HL-60 (cell line): ENCODE data around the gene TESK2.

Experiments used
- DNase-seq, 2 experiments: peaks; one replicate each; pipeline ENCODE4 v3.0.0-alpha.2; 2010 to 2020; ENCODE audit warnings: low read depth in 1 of 2, low spot score in 1 of 2
- H3K27ac ChIP-seq: fragments of 250-450 bp; sonication (Bioruptor Pico); replicated peaks from 2 replicates; pipeline ENCODE4 v1.5.1; 2020; ENCODE audit warnings: mild to moderate bottlenecking, moderate library complexity
- H3K27me3 ChIP-seq: fragments of 250-450 bp; sonication (Bioruptor Pico); 2 replicates; pipeline ENCODE4 v1.5.1; 2021; ENCODE audit warnings: mild to moderate bottlenecking, moderate library complexity; ENCODE audit not compliant: insufficient read depth, poor library complexity, severe bottlenecking
- H3K4me3 ChIP-seq: replicated peaks from 2 replicates; pipeline ENCODE4 v1.5.1; 2011; ENCODE audit warnings: mild to moderate bottlenecking, control low read depth, low read length; ENCODE audit not compliant: insufficient read depth
- GABPA ChIP-seq: IDR thresholded peaks from 2 replicates; pipeline ENCODE4 v1.6.1; 2012; ENCODE audit warnings: low read depth
- POLR2AphosphoS5 ChIP-seq: IDR thresholded peaks from 2 replicates; pipeline ENCODE4 v1.6.1; 2012; ENCODE audit warnings: low read depth
- SPI1 ChIP-seq: IDR thresholded peaks from 2 replicates; pipeline ENCODE4 v1.6.1; 2012; ENCODE audit warnings: low read depth, mild to moderate bottlenecking, borderline replicate concordance
- TF ChIP-seq, protein P1 (sequence below): IDR thresholded peaks from one replicate; pipeline ENCODE4 v1.5.1; 2011; ENCODE audit warnings: low read length, control low read depth, inconsistent platforms; ENCODE audit not compliant: insufficient read depth
- TF ChIP-seq, protein P2 (sequence below): IDR thresholded peaks from 2 replicates; pipeline ENCODE4 v1.6.1; 2012; ENCODE audit warnings: low read depth; ENCODE audit not compliant: insufficient replicate concordance

The TESK2 gene

DNA sequence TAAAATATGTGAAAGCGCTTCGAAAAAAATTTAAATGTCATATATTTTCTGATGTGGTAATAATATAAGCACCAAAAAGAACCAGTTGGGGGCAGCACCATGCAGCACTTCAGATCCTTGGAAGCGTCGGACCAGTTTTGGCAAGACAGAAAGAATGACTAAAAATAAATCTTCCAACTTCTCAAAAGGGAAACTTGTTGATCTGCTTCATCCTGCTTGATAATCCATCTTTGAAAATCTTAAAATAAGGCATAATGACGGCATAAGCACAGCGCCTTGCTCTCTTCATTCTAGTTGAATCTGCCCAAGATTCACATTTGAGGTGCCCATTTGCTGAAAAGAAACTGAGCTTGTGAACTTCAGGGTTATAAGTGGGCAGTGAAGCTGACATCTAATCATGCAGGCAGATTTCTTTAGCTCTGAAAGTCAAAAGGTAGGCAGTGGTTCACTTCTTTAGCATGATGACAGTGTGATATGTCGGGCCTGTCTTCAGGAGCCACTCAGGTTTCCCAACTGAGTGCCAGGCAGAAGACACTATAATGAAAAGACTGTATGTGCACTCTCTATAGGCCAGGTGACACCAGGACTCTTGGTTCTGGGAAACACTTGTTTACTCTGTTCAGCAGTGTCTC, 131.0 kb downstream of the TESK2 start:
- no peak overlapping the region for H3K27ac ChIP-seq
- H3K4me3 ChIP-seq, result no peak overlapping the region
- DNase-seq, result peak in 1 of 2 experiments; percentile 55
- TF ChIP-seq, protein P1, sequence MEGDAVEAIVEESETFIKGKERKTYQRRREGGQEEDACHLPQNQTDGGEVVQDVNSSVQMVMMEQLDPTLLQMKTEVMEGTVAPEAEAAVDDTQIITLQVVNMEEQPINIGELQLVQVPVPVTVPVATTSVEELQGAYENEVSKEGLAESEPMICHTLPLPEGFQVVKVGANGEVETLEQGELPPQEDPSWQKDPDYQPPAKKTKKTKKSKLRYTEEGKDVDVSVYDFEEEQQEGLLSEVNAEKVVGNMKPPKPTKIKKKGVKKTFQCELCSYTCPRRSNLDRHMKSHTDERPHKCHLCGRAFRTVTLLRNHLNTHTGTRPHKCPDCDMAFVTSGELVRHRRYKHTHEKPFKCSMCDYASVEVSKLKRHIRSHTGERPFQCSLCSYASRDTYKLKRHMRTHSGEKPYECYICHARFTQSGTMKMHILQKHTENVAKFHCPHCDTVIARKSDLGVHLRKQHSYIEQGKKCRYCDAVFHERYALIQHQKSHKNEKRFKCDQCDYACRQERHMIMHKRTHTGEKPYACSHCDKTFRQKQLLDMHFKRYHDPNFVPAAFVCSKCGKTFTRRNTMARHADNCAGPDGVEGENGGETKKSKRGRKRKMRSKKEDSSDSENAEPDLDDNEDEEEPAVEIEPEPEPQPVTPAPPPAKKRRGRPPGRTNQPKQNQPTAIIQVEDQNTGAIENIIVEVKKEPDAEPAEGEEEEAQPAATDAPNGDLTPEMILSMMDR, result no peak
- TF ChIP-seq, protein P2, sequence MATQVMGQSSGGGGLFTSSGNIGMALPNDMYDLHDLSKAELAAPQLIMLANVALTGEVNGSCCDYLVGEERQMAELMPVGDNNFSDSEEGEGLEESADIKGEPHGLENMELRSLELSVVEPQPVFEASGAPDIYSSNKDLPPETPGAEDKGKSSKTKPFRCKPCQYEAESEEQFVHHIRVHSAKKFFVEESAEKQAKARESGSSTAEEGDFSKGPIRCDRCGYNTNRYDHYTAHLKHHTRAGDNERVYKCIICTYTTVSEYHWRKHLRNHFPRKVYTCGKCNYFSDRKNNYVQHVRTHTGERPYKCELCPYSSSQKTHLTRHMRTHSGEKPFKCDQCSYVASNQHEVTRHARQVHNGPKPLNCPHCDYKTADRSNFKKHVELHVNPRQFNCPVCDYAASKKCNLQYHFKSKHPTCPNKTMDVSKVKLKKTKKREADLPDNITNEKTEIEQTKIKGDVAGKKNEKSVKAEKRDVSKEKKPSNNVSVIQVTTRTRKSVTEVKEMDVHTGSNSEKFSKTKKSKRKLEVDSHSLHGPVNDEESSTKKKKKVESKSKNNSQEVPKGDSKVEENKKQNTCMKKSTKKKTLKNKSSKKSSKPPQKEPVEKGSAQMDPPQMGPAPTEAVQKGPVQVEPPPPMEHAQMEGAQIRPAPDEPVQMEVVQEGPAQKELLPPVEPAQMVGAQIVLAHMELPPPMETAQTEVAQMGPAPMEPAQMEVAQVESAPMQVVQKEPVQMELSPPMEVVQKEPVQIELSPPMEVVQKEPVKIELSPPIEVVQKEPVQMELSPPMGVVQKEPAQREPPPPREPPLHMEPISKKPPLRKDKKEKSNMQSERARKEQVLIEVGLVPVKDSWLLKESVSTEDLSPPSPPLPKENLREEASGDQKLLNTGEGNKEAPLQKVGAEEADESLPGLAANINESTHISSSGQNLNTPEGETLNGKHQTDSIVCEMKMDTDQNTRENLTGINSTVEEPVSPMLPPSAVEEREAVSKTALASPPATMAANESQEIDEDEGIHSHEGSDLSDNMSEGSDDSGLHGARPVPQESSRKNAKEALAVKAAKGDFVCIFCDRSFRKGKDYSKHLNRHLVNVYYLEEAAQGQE, result no peak
- TF ChIP-seq SPI1 (no peak), GABPA (no peak), POLR2AphosphoS5 (no peak)
- no peaks in the 10 kb centered on the region for H3K27me3 ChIP-seq

DNA sequence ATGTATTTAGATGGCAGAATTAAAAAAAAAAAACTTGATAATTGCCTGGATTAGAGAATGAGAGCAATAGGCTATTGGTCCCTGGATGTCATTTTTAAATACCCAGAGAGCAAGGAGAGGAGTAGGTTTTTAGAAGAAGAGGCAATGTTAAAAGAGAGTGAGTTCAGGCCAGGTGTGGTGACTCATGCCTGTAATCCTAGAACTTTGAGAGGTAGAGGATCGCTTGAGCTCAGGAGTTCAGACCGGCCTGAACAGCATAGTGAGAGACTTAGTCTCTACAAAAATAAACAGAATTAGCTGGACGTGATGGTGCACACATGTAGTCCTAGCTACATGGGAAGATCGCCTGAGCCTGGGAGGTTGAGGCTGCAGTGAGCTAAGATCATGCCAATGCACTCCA, 134.8 kb downstream of the TESK2 start:
- Histone ChIP-seq H3K27me3 (no peaks in the 10 kb centered on the region), H3K27ac (no peak overlapping the region), H3K4me3 (no peak overlapping the region)
- DNase-seq, result no peak
- TF ChIP-seq, protein P1, result no peak
- no peak for TF ChIP-seq GABPA
- no peak for TF ChIP-seq POLR2AphosphoS5
- no peak for TF ChIP-seq SPI1
- TF ChIP-seq, protein P2, result no peak

DNA sequence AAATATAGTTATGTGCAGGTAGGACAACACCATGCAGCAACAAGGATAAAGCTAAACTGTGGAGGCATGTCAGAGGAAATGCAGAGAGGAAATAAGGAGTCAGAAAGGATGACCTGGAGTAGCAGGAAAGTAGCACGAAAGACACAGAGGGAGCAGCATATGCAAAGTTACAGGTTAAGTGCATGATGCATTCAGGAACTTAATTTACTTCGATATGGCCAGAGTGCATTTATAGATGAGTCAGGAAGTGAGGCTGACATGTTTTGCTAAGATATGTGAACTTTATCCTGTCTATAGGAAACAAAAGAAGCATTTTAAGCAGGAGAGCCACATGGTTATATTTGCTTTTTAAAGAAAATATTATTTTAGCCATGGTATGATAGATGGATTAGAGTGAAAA, 135.3 kb downstream of the TESK2 start:
- Histone ChIP-seq H3K4me3 (no peak overlapping the region), H3K27ac (no peak overlapping the region), H3K27me3 (no peaks in the 10 kb centered on the region)
- TF ChIP-seq SPI1 (no peak), GABPA (no peak), POLR2AphosphoS5 (no peak)
- TF ChIP-seq, protein P2, result no peak
- TF ChIP-seq, protein P1, result no peak
- DNase-seq, result no peak
